Measurements from ENCODE around the gene SH3GL1.

The SH3GL1 gene

DNA sequence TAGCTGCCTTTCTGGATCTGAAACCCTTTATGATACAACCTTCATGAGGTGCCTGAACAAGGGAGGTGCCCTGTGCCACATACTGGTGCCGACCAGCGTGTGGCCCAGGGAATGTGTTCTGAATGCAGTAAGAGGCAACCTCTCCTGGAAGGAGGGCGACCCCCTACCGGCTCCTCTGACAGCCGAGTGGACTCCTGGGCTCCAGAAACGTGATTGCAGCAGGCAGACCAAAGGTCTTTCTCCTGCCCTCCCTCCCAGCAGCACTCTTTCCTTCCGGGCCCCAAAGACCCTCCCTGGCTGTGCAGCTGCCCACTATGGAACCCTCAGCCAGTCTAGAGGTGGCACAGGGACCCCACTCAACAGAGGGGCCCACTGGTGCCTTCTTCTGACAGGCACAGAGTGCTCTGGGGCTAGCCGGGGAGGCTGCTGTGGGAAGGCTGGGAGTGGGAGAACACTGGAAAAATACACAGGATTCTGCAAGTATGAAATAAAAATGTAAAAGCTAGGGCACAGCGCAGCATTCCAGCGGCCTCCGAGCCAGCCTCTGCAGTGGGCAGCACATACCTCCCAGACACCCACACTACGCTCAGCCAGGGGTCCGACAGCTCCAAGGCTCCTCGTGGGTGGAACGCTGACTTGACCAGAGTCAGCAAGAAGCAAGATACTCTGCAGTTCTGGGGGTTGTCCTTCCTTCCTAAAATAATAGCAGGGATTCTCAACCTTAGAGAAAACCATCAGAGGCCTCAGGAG, 14.9 kb downstream of the SH3GL1 start:
- Histone ChIP-seq H3K27me3 (ENCODE audit: insufficient read depth, low read length) (no peaks in the 10 kb centered on the region), H3K4me3 (ENCODE audit: low read length) (no peak overlapping the region), H2AFZ (ENCODE audit: low read depth, low read length) (no peak overlapping the region), H3K9me3 (ENCODE audit: low read length) (no peaks in the 10 kb centered on the region), H3K36me3 (ENCODE audit: insufficient read depth, low read length) (peaks cover 5% of the 10 kb centered on the region), H3K4me1 (ENCODE audit: insufficient read depth, low read length) (peaks cover 22% of the 10 kb centered on the region)

GRCh38 chr19:4380254-4380727, 20.1 kb downstream of the SH3GL1 start:
- Histone ChIP-seq H3K4me1 (ENCODE audit: insufficient read depth, low read length) (peaks cover 17% of the 10 kb centered on the region), H2AFZ (ENCODE audit: low read depth, low read length) (no peak overlapping the region), H3K4me3 (ENCODE audit: low read length) (no peak overlapping the region), H3K9me3 (ENCODE audit: low read length) (no peaks in the 10 kb centered on the region), H3K36me3 (ENCODE audit: insufficient read depth, low read length) (peaks cover 5% of the 10 kb centered on the region), H3K27me3 (ENCODE audit: insufficient read depth, low read length) (no peaks in the 10 kb centered on the region)

DNA sequence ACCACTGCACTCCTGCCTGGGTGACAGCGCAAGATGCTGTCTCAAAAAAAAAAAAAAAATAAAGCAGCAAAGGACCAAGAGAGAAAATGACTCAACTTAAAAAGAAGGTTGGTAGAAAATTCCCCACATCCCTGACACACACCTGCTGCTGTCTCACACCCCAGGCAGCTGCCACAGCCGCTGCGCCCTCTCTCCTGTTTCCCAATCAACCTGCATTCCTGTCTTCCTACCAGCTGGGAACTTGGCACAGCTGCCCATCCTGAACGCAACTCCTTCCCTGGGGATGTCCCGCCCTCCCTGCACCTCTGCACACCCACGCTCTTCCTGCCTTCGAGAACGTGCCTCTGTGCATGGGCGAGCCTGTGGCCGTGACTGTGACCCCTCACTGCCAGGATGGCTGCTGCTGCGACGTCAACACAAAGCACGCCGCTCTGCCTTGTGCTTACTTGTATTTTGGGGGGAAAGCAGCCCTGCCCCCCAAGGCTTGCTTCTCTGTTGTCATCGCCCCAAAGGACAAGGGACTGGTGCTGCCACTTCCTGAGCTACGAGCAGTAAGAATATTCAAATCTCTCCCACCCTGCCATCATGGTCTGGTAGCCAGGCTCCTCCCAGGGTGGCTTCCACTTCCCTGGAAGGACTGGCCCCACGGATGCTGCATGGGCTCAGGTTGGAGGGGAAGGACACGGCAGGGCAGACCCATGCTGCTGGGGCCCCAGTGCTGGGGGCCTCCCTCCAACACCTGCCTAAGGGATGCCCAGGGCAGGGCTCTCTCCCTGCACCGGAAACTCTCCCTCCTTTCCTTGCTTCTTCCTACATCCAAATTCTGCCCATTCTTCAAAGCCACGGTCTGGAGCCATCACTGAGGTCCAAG, 20.7 kb downstream of the SH3GL1 start:
- peaks cover 1% of the 10 kb centered on the region for H3K36me3 ChIP-seq (ENCODE audit: insufficient read depth, low read length)
- H3K4me1 ChIP-seq (ENCODE audit: insufficient read depth, low read length): peaks cover 24% of the 10 kb centered on the region
- H3K4me3 ChIP-seq (ENCODE audit: low read length): no peak overlapping the region
- H3K9me3 ChIP-seq (ENCODE audit: low read length): no peaks in the 10 kb centered on the region
- no peaks in the 10 kb centered on the region for H3K27me3 ChIP-seq (ENCODE audit: insufficient read depth, low read length)
- no peak overlapping the region for H2AFZ ChIP-seq (ENCODE audit: low read depth, low read length)

GRCh38 chr19:4378886-4379285, 21.5 kb downstream of the SH3GL1 start:
- Histone ChIP-seq H3K36me3 (ENCODE audit: insufficient read depth, low read length) (peaks cover 1% of the 10 kb centered on the region), H3K9me3 (ENCODE audit: low read length) (no peaks in the 10 kb centered on the region)

GRCh38 chr19:4376991-4377781, 23.2 kb downstream of the SH3GL1 start:
- no peaks in the 10 kb centered on the region for H3K9me3 ChIP-seq (ENCODE audit: low read length)
- peaks cover 1% of the 10 kb centered on the region for H3K36me3 ChIP-seq (ENCODE audit: insufficient read depth, low read length)
- no peaks in the 10 kb centered on the region for H3K27me3 ChIP-seq (ENCODE audit: insufficient read depth, low read length)
- no peak overlapping the region for H2AFZ ChIP-seq (ENCODE audit: low read depth, low read length)
- peaks cover 34% of the 10 kb centered on the region for H3K4me1 ChIP-seq (ENCODE audit: insufficient read depth, low read length)
- H3K4me3 ChIP-seq (ENCODE audit: low read length): no peak overlapping the region

More at GRCh38 chr19:4378886-4379285, 21.5 kb downstream of the SH3GL1 start:
- no peaks in the 10 kb centered on the region for H3K27me3 ChIP-seq (ENCODE audit: insufficient read depth, low read length)
- H2AFZ ChIP-seq (ENCODE audit: low read depth, low read length): no peak overlapping the region
- H3K4me3 ChIP-seq (ENCODE audit: low read length): no peak overlapping the region
- H3K4me1 ChIP-seq (ENCODE audit: insufficient read depth, low read length): peaks cover 31% of the 10 kb centered on the region

DNA sequence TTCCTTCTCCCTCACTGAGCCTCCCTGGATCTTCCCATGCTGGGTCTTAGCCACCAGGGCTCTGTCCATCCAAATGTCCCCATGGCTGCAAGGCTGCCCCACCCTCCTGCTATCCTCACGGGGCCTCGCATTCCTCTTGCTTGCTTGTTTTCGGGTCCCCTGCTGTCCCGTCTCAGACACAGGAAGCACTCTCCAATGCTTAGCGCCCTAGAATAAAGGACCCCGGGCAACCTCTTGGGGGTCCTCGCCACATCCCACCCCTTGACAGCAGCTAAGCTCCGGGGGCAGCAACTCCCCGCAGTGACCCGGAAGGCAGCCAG, 23.7 kb downstream of the SH3GL1 start:
- Histone ChIP-seq H3K27me3 (ENCODE audit: insufficient read depth, low read length) (no peaks in the 10 kb centered on the region), H3K4me3 (ENCODE audit: low read length) (no peak overlapping the region), H3K36me3 (ENCODE audit: insufficient read depth, low read length) (peaks cover 1% of the 10 kb centered on the region), H3K9me3 (ENCODE audit: low read length) (no peaks in the 10 kb centered on the region), H3K4me1 (ENCODE audit: insufficient read depth, low read length) (peaks cover 34% of the 10 kb centered on the region), H2AFZ (ENCODE audit: low read depth, low read length) (no peak overlapping the region)

DNA sequence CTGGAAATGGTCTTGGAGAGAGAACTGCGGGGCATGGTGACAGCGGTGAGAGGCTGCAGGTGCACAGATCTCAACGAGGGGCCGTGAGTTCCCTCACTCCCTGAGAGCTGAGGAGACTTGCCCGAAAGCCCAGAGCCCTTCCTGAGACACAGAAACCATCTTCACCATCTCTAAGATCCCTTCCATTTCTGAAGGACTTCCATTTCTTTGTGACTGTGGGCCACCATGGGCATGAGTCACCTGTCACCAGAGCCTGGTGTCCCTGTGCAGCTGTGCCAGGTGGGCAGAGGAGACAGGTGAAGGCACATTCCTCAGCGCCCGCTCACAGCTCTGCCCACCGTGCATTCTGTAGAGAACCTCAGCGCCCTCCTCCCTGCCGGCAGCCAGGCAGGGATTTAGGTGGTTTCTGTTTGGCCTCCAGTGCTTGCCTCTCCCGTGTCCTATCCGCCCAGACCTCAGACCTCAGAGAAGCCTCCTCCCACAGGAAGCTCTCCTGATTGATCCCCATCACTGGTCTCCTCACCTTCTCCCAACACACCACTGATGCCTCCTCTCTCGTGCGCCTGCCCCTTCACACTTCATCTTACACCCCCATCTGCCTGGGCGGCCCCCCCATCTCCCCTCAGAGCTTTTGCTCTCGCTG, 24.2 kb downstream of the SH3GL1 start:
- H3K4me1 ChIP-seq (ENCODE audit: insufficient read depth, low read length): peaks cover 34% of the 10 kb centered on the region
- H3K9me3 ChIP-seq (ENCODE audit: low read length): no peaks in the 10 kb centered on the region
- H3K36me3 ChIP-seq (ENCODE audit: insufficient read depth, low read length): peaks cover 1% of the 10 kb centered on the region
- H2AFZ ChIP-seq (ENCODE audit: low read depth, low read length): no peak overlapping the region
- H3K4me3 ChIP-seq (ENCODE audit: low read length): no peak overlapping the region
- H3K27me3 ChIP-seq (ENCODE audit: insufficient read depth, low read length): no peaks in the 10 kb centered on the region

GRCh38 chr19:4375164-4376027, 25.0 kb downstream of the SH3GL1 start:
- peaks cover 34% of the 10 kb centered on the region for H3K4me1 ChIP-seq (ENCODE audit: insufficient read depth, low read length)
- no peak overlapping the region for H3K4me3 ChIP-seq (ENCODE audit: low read length)
- peaks cover 1% of the 10 kb centered on the region for H3K36me3 ChIP-seq (ENCODE audit: insufficient read depth, low read length)
- H3K9me3 ChIP-seq (ENCODE audit: low read length): no peaks in the 10 kb centered on the region
- no peaks in the 10 kb centered on the region for H3K27me3 ChIP-seq (ENCODE audit: insufficient read depth, low read length)
- no peak overlapping the region for H2AFZ ChIP-seq (ENCODE audit: low read depth, low read length)

GRCh38 chr19:4374498-4375163, 25.7 kb downstream of the SH3GL1 start:
- peaks cover 1% of the 10 kb centered on the region for H3K36me3 ChIP-seq (ENCODE audit: insufficient read depth, low read length)
- peaks cover 37% of the 10 kb centered on the region for H3K4me1 ChIP-seq (ENCODE audit: insufficient read depth, low read length)
- H3K4me3 ChIP-seq (ENCODE audit: low read length): no peak overlapping the region
- no peaks in the 10 kb centered on the region for H3K9me3 ChIP-seq (ENCODE audit: low read length)
- H3K27me3 ChIP-seq (ENCODE audit: insufficient read depth, low read length): no peaks in the 10 kb centered on the region
- H2AFZ ChIP-seq (ENCODE audit: low read depth, low read length): no peak overlapping the region

DNA sequence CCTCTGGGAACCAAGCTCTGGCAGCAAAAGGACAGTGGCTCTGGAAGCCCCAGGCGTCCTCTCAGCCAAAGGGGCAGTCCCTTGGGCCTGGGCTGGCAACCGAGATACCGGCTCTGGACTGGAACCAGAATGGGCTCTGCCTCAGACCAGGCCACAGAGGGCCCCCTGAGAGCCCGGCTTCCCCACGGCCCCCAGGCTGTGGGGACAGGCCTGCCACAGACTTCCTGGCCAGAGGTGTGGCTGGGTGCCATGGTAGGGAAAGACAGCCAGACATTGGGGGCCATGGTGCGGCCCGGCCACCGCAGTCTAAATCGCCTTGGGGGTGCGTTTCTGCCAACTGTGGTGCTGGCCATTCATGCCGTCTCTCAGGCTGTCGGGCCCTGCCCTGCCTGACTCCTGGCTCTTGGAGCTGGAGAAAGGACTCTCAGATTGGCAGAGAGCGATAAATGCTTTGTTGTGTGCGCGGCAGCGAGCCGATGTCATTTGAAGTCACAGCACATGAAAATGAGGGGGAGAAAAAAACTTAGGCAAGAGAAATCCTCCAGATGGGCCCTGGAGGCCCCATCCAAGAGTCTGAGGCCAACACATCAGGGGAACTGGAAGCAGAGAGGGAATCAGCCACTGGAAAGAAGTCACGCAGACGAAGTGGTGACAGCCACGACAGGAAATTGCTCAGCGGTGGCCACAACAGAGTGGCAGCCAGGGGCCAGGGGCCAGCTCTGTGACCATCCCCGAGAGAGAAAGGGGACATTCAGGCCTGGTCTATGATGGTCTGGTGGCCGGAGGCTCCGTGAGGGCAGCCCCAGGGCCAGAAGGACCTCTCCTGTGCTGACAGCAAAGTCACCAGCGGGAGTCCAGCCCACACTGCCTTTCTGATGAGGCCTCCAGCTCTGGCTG, 26.5 kb downstream of the SH3GL1 start:
- H3K4me1 ChIP-seq (ENCODE audit: insufficient read depth, low read length): peaks cover 45% of the 10 kb centered on the region
- H3K9me3 ChIP-seq (ENCODE audit: low read length): no peaks in the 10 kb centered on the region
- H3K27me3 ChIP-seq (ENCODE audit: insufficient read depth, low read length): no peaks in the 10 kb centered on the region
- H2AFZ ChIP-seq (ENCODE audit: low read depth, low read length): no peak overlapping the region
- no peak overlapping the region for H3K4me3 ChIP-seq (ENCODE audit: low read length)
- H3K36me3 ChIP-seq (ENCODE audit: insufficient read depth, low read length): peaks cover 1% of the 10 kb centered on the region

DNA sequence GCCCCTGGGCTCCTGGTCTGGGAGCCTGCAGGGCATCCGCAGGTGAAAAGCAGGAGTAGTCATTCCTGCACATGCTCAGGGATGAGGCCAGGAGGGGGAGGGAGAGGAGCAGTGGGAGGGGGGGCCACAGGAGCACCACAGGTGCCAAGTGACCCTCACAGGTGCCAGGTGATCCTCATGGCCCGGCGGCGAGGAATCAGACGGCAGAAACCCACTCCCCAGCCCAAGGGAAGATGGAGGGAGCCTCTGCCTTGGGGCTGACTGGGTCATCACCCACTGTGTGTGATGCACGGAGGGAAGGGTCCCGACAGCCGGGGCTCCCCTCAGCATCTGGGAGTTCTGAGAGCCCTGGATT, 27.4 kb downstream of the SH3GL1 start:
- peaks cover under 1% of the 10 kb centered on the region for H3K36me3 ChIP-seq (ENCODE audit: insufficient read depth, low read length)
- H3K4me1 ChIP-seq (ENCODE audit: insufficient read depth, low read length): peaks cover 45% of the 10 kb centered on the region
- H3K4me3 ChIP-seq (ENCODE audit: low read length): no peak overlapping the region

More for the DNA sequence above, 27.4 kb downstream of the SH3GL1 start:
- Histone ChIP-seq H3K27me3 (ENCODE audit: insufficient read depth, low read length) (no peaks in the 10 kb centered on the region), H3K9me3 (ENCODE audit: low read length) (no peaks in the 10 kb centered on the region), H2AFZ (ENCODE audit: low read depth, low read length) (no peak overlapping the region)

All from neuron (in vitro differentiated cells).